Body of pancreas (tissue), 4 donors: ENCODE data around the gene CMSS1.

Experiments
- POLR2A ChIP-seq, 3 donors: fragments of 450-650 bp; IDR thresholded peaks; one replicate each; pipeline ENCODE4 v1.6.1; 2016; ENCODE audit warnings: antibody characterized with exemption in 3 of 3, mild to moderate bottlenecking in 2 of 3
- TF ChIP-seq, protein P1 (sequence below), 7 experiments: fragments of 450-650 bp in 4 of 7; fragments of 200-600 bp in 3 of 7; sonication (generic) in 3 of 7; IDR thresholded peaks; one replicate each; pipeline ENCODE4 v1.5.1; 2016 to 2019; ENCODE audit warnings: antibody characterized with exemption in 7 of 7

DNA sequence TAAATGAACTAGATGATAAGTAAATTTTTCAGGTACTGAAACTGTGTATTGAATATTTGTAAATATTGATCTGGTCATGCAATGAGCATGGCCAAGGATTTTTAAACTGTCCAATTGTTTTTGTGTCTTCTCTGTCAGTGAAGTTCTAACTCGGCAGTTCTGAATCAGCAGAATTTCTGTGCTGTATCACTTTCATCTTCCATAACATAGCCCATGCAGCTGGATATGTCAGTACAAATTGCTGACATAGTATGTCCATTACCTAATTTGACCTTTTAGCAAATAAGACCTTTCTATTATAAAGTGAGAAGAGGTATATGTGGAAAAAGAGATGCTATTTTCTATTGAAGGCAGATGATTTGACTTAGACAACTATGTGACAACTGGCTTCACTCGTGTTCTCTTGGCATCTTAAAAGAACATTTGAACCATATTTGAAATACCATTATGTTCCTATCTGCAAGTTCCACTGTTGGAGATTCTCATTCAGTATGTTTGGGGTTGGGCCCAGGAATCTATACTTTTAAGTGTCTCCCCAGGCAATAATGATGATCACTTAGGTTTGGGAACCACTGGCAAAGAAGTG lies 90.4 kb downstream of the CMSS1 start:
- TF ChIP-seq, protein P1, sequence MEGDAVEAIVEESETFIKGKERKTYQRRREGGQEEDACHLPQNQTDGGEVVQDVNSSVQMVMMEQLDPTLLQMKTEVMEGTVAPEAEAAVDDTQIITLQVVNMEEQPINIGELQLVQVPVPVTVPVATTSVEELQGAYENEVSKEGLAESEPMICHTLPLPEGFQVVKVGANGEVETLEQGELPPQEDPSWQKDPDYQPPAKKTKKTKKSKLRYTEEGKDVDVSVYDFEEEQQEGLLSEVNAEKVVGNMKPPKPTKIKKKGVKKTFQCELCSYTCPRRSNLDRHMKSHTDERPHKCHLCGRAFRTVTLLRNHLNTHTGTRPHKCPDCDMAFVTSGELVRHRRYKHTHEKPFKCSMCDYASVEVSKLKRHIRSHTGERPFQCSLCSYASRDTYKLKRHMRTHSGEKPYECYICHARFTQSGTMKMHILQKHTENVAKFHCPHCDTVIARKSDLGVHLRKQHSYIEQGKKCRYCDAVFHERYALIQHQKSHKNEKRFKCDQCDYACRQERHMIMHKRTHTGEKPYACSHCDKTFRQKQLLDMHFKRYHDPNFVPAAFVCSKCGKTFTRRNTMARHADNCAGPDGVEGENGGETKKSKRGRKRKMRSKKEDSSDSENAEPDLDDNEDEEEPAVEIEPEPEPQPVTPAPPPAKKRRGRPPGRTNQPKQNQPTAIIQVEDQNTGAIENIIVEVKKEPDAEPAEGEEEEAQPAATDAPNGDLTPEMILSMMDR (IDR thresholded peaks at IDR 0.05) = no peak
- TF ChIP-seq POLR2A (IDR thresholded peaks at IDR 0.05) = no peak
